Dedifferentiated amniotic fluid mesenchymal stem cell (primary cell): ENCODE measurements around the gene RNF187.
A peak's percentile ranks its signal among the peaks of the same experiment; 100 is the strongest.

ENCODE experiments used
- DNase-seq: peaks from one replicate; pipeline ENCODE4 v3.0.0-alpha.2; 2016; ENCODE audit errors: extremely low spot score

Gene RNF187

GRCh38 chr1:228510101-228510802, 23.1 kb downstream of the RNF187 start:
- DNase-seq = no peak

DNA sequence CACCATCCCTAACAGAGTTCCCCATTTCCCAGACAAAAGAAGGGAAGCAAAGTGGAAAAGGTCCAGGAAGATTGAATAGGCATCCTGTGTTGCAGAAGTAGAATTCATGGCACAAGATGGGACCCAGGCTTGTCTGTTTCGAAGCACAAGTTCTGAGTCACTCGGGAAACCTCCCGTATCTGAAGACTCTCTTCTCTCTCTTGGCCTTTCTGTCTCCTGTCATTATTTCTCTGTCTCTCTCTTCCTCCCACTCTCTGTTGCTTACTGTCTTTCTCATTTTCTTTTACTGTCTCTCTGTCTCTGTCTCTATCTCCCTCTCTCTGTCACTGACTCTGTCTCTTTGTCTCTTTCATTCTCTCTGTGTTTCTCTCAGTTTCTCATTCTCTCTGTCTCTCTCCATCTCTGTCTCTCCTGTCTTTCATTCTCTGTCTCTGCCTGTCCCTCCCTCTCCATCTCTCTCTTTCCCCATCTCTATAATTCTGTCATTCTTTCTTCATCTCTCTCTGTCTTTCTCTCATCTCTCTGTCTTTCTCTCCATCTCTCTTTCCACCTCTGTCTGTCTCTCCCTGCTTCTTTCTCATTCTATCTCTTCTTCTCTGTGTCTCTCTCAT, 23.7 kb downstream of the RNF187 start:
- DNase-seq = no peak

GRCh38 chr1:228511546-228512445, 24.6 kb downstream of the RNF187 start:
- no peak for DNase-seq

DNA sequence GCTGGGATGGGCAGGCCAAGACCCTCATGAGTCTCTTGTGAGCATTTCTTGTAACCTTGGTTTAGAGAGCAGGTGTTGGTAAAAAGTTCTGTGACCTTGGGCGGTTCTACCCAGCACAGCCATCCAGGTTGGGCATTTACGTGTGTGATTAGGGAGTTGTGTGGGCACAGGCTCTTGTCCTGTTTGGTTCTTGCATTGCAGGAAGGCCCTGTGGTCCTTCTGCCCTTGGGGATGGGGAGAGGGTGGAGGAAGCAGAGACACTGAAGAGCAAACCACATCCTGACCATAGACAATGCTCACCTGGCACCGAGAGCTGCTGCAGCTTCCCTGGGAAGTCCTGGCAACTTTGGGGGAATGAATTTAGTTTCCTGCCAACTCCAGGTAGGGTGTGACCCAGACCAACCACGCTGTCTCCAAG, 25.6 kb downstream of the RNF187 start:
- no peak for DNase-seq

GRCh38 chr1:228513236-228513900, 26.2 kb downstream of the RNF187 start:
- no peak for DNase-seq

- DNase-seq = no peak
Observed at GRCh38 chr1:228514421-228514820, 27.2 kb downstream of the RNF187 start.

DNA sequence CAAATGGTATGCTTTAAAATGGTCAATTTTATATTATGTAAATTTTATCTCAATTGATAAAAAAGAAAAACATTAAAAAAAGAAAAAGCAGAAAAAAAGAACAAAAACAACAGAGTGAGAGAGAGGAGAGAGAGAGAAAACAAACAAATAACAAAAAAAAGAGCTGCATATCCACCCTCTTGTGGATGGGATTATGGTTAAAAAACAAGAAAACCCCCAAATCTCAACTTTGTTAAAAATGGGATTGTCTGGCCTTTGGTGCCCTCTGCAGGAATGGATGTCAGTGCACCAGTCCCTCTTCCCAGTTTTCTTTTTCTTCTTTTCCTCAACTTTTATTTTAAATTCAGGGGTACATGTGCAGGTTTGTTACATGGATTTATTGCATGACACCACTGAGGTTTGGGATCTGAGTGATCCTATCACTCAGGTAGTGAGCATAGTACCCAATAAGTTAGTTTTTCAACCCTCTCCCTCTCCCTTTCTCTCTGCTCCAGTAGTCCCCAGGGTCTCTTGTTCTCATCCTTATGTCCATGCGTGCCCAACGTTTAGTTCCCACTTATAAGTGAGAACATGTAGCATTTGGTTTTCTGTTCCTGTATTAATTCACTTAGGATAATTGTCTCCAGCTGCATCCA, 28.1 kb downstream of the RNF187 start:
- peak; percentile 49 for DNase-seq

- DNase-seq = no peak
Observed at GRCh38 chr1:228517655-228518054, 30.5 kb downstream of the RNF187 start.

- no peak for DNase-seq
Observed at GRCh38 chr1:228527596-228527995, 40.4 kb downstream of the RNF187 start.

GRCh38 chr1:228528612-228529011, 41.4 kb downstream of the RNF187 start:
- no peak for DNase-seq

DNA sequence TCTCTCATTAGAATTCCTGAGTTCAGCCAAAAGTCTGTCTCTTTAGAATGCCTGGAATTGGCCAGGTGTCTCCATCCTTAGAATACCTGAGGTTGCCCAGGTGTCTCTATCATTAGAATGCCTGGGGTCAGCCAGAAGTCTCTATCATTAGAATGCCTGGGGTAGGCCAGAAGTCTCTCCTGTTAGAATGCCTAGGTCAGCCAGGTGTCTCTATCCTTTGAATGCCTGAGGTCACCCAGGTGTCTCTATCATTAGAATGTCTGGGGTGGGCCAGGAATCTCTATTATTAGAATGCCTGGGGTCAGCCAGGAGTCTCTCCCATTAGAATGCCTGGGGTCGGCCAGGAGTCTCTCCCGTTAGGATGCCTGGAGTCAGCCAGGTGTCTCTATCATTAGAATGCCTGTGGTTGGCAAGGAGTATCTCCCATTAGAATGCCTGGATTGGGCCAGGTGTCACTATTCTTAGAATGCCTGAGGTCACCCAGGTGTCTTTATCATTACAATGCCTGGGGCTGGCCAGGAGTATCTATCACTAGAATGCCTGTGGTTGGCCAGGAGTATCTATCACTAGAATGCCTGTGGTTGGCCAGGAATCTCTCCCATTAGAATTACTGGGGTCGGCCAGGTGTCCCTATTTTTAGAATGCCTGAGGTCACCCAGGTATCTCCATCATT, 43.0 kb downstream of the RNF187 start:
- no peak for DNase-seq

GRCh38 chr1:228530951-228531731, 44.0 kb downstream of the RNF187 start:
- DNase-seq = no peak

DNA sequence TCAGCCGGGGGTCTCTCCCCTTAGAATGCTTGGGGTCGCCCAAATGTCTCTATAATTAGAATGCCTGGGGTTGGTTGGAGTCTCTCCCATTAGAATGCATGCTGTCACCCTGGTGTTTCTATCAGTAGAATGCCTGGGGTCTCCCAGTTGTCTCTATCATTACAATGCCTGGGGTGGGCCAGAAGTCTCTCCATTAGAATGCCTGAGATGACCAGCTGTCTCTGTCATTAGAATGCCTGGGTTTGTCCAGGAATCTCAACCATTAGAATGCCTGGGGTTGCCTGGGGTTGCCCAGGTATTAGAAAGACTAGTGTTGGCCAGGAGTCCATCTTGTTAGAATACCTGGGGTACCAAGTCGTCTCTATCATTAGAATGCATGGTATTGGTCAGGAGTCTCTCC, 51.6 kb downstream of the RNF187 start:
- no peak for DNase-seq

DNA sequence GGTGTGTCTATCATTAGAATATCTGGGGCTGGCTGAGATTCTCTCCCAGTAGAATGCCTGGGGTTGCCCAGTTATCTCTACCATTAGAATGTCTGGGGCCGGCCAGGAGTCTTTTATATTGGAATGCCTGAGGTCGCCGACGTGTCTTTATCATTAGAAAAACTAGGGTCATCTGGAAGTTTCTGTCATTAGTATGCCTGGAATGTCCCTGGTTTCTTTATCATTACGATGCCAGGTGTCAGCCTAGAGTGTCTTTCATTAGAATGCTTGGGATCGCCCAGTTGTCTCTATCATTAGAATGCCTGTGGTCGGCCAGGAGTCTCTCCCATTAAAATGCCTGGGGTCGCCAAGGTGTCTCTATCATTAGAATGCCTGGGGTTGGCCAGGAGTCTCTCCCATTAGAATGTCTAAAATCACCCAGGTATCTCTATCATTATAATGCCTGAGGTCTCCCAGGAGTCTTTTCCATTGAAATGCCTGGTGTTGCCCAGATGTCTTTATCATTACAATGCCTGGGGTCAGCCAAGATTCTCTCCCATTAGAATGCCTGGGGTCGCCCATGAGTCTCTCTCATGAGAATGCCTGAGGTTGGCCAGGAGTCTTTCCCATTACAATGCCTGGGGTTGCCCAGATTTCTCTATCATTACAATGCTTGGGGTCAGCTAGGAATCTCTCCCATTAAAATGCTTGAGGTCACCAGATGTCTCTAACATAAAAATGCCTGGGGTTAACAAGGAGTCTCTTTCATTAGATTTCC, 53.2 kb downstream of the RNF187 start:
- DNase-seq = no peak

GRCh38 chr1:228541725-228542124, 54.5 kb downstream of the RNF187 start:
- DNase-seq = no peak

DNA sequence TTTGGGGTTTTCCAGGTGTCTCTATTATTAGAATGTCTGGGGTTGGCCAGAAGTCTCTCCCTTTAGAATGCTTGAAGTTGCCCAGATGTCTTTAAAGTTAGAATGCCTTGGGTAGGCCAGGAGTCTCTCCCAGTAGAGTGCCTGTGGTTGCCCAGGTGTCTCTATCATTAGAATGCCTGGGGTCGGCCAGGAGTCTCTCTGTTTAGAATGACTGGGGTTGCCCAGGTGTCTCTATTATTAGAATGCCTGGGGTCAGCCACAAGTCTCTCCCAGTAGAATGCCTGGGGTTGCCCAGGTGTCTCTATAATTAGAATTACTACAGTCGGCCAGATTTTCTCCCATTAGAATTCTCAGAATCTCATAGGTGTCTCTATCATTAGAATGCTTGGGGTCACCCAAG, 55.2 kb downstream of the RNF187 start:
- DNase-seq = no peak

DNA sequence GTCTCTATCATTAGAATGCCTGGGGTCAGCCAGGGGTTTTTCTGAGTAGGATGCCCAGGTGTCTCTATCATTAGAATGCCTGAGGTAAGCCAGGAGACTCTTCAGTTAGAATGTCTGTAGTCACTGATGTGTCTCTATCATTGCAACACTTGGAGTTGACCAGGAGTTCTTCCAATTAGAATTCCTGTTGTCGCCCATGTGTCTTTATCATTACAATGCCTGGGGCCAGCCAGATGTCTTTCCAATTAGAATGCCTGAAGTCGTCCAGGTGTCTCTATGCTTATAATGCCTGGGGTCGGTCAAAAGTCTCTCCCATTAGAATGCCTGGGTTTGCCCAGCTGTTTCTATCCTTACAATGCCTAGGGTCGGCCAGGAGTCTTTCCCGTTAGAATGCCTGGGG, 55.8 kb downstream of the RNF187 start:
- DNase-seq = no peak

DNA sequence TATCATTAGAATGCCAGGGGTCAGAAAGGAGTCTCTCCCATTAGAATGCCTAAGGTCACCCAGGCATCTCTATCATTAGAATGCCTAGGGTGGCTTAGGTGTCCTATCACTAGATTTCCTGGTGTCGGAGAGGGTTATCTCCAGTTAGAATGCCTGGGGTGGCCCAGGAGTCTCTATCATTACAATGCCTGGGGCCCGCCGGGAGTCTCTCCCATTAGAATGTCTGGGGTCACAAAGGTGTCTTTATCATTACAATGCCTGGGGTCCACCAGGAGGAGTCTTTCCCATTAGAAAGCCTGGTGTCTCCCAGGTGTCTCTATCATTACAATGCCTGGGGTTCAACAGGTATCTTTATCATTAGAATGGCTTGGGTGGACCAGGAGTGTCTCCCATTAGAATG, 56.2 kb downstream of the RNF187 start:
- no peak for DNase-seq

- no peak for DNase-seq
Observed at GRCh38 chr1:228544021-228544850, 57.1 kb downstream of the RNF187 start.
